A549 treated with AZD9567 at 1 μM for 4 hours (cell line): Measurements from ENCODE around the gene TPBG. TPM values are rescaled to one million over a fixed set of nuclear protein-coding genes. Genes with fewer than 3 reads are reported as not detected.

Experiments
- total RNA-seq: library from RNA; stranded (reverse); fragments of 200-300 nt; extraction: Qiagen RNA extraction; gene quantifications from 5 replicates; pipeline ENCODE4 v1.2.3, GENCODE V29; 2022; ENCODE audit not compliant: insufficient read depth

The TPBG gene
- total RNA-seq = 26.1 to 36.2 TPM (median 35.1 TPM) in 5 replicates

DNA sequence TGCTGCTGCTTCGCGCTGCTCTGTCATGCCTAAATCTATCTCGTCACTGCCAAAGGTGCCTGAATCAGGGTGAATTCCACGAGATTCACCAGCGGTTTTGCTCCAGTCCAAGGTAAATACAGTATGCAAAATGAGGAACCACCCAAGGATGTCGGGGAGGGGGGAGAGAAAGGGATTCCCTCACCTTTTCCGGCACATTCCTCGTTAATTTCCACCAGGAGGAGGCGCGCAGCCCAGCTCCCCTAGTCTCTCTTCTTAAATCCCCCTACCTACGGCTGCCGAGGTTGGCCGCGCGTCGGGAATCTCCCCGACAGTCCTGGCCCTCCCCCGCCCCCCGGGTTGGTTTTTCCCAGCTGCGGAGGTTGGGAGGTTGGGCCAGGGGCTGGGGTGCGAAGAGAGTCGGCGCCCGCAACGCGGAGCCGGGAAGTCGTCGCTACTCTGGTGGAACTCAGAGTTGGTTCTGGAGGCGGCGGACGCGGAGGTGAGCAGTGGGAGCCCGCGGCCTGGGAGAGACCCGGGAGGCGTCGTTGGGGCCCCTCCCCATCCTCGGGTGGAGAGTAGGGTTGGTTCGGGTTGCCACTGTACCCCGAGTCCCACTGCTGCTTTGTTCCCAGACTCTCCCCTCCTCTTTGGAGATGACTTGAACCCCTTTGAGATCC, at the start of gene TPBG:
TPBG (plus strand) TSS at position 390 of the 659 bp plus-strand sequence. CDS start 1,145 bp downstream, outside the sequence.

Other genes with a start within 250 kb of the TPBG start
- 23.1 to 34.2 TPM (median 29.3 TPM) in 5 replicates for gene IBTK, start 116.1 kb upstream of the TPBG start, total RNA-seq